ENCODE measurements around the gene DNTT.

DNTT gene

GRCh38 chr10:96379758-96380157, 75.5 kb downstream of the DNTT start:
- no peak for TF ChIP-seq GATA3 (IDR thresholded peaks at IDR 0.05; ENCODE audit: low read depth, low read length)
- TF ChIP-seq GATA2 (IDR thresholded peaks at IDR 0.05; ENCODE audit: low read depth, low read length), result no peak

- no peak for TF ChIP-seq GATA2 (IDR thresholded peaks at IDR 0.05; ENCODE audit: low read depth, low read length)
- no peak for TF ChIP-seq GATA3 (IDR thresholded peaks at IDR 0.05; ENCODE audit: low read depth, low read length)
Measured at GRCh38 chr10:96380821-96381220, 76.6 kb downstream of the DNTT start.

GRCh38 chr10:96384506-96384905, 80.3 kb downstream of the DNTT start:
- TF ChIP-seq GATA3 (IDR thresholded peaks at IDR 0.05; ENCODE audit: low read depth, low read length) (no peak), GATA2 (IDR thresholded peaks at IDR 0.05; ENCODE audit: low read depth, low read length) (no peak)

GRCh38 chr10:96387161-96387560, 82.9 kb downstream of the DNTT start:
- TF ChIP-seq GATA3 (IDR thresholded peaks at IDR 0.05; ENCODE audit: low read depth, low read length) (no peak), GATA2 (IDR thresholded peaks at IDR 0.05; ENCODE audit: low read depth, low read length) (no peak)

- TF ChIP-seq GATA2 (IDR thresholded peaks at IDR 0.05; ENCODE audit: low read depth, low read length), result no peak
Measured at GRCh38 chr10:96387601-96388000, 83.4 kb downstream of the DNTT start.

All from SH-SY5Y (cell line).